Thyroid gland (tissue), 4 donors: Measurements from ENCODE around the gene ASPDH.

ENCODE experiments used
- POLR2A ChIP-seq, 2 donors: fragments of 450-650 bp; IDR thresholded peaks; one replicate each; pipeline ENCODE4 v1.6.1; 2017; ENCODE audit warnings: antibody characterized with exemption in 2 of 2, mild to moderate bottlenecking in 2 of 2, moderate library complexity in 1 of 2
- TF ChIP-seq, protein P1 (sequence below), 6 experiments: fragments of 200-600 bp in 3 of 6; fragments of 450-650 bp in 3 of 6; sonication (generic) in 3 of 6; IDR thresholded peaks; one replicate each; pipeline ENCODE4 v1.5.1; 2016 to 2019; ENCODE audit warnings: antibody characterized with exemption in 6 of 6, mild to moderate bottlenecking in 2 of 6, inconsistent platforms in 1 of 6, moderate library complexity in 1 of 6

DNA sequence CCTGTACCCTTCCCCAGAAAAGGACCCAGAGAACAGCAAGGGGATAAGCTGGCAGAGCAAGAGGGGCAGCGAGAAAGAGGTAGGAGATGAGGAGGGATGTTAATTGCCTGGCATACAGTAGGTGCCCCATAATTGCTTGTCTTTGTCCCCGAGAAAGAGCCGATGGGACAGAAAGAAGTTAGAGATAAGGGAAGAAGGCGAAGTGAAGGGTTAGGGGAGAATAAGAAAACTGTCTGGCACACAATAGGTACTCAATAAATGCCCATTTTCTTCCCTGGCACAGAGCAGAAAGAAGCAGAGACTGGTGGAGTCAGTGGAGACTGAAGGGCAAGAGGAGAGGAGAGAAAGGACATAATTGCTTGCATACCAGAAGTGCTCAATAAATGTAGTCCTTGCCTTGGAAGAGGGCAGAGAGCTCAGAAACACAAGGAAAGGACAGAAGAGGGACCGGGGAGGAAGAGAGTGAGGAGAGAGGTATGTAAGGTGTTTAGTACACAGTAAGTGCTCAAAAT is 18.6 kb downstream of the ASPDH start:
- TF ChIP-seq, protein P1, sequence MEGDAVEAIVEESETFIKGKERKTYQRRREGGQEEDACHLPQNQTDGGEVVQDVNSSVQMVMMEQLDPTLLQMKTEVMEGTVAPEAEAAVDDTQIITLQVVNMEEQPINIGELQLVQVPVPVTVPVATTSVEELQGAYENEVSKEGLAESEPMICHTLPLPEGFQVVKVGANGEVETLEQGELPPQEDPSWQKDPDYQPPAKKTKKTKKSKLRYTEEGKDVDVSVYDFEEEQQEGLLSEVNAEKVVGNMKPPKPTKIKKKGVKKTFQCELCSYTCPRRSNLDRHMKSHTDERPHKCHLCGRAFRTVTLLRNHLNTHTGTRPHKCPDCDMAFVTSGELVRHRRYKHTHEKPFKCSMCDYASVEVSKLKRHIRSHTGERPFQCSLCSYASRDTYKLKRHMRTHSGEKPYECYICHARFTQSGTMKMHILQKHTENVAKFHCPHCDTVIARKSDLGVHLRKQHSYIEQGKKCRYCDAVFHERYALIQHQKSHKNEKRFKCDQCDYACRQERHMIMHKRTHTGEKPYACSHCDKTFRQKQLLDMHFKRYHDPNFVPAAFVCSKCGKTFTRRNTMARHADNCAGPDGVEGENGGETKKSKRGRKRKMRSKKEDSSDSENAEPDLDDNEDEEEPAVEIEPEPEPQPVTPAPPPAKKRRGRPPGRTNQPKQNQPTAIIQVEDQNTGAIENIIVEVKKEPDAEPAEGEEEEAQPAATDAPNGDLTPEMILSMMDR (IDR thresholded peaks at IDR 0.05), result no peak
- no peak for TF ChIP-seq POLR2A (IDR thresholded peaks at IDR 0.05)
